ENCODE data around the gene HSD11B1. TPM values are rescaled to one million over a fixed set of nuclear protein-coding genes. Genes with fewer than 3 reads are reported as not detected.

Gene HSD11B1
- total RNA-seq, 2 experiments from 2014 or later, result 6.7 to 8.0 TPM

DNA sequence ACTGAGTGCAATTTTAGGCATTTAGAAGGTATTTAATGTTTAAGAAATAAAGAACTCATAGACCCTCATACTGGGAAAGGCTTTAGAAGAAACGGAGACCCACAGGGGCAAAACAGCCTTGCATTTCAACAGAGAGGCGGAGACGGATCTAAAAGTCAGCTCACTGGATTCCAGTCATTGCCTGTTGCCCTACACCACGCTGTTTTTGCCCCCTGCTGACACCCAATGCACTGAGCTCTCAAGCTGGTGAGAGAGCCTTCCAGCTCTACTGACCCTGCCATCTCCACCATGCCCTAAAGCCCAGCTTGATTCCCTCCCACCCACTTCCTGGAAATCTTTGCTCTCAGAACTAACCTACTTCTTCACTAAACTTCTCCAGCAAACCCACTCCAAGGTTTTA lies 44.0 kb downstream of the HSD11B1 start:
- Mint-ChIP-seq H3K36me3 (ENCODE audit: low read depth) (no peaks in the 10 kb centered on the region), H3K4me1 (ENCODE audit: low read depth) (peaks cover 69% of the 10 kb centered on the region), H3K4me3 (no peak overlapping the region), H3K27me3 (ENCODE audit: low read depth) (no peaks in the 10 kb centered on the region), H3K27ac (peak overlapping the region; percentile 91), H3K9me3 (no peaks in the 10 kb centered on the region)
- CTCF ChIA-PET, result interaction anchor here (0.6 to 8.7 kb wide), 50 partner anchors 9 to 182 kb away, joined by 3 to 77 read pairs (median 5); partner anchors contain the start of genes G0S2 and HSD11B1
- intact Hi-C loops (cut with micrococcal nuclease), result no loop called here
- DNase-seq, result no peak

- Mint-ChIP-seq H3K4me3 (peak overlapping the region; percentile 9), H3K27ac (peak overlapping the region; percentile 77), H3K27me3 (ENCODE audit: low read depth) (no peaks in the 10 kb centered on the region), H3K4me1 (ENCODE audit: low read depth) (peaks cover 74% of the 10 kb centered on the region), H3K9me3 (no peaks in the 10 kb centered on the region), H3K36me3 (ENCODE audit: low read depth) (no peaks in the 10 kb centered on the region)
- CTCF ChIA-PET, result interaction anchor here (0.8 to 8.7 kb wide), 42 partner anchors 9 to 183 kb away, joined by 3 to 77 read pairs (median 6); partner anchors contain the start of gene HSD11B1
- intact Hi-C loops (cut with micrococcal nuclease), result no loop called here
- no peak for DNase-seq
These were observed 44.6 kb downstream of the HSD11B1 start for GRCh38 chr1:209749205-209749604.

GRCh38 chr1:209749670-209750323 lies 45.2 kb downstream of the HSD11B1 start:
- H3K4me1 Mint-ChIP-seq (ENCODE audit: low read depth), result peaks cover 75% of the 10 kb centered on the region
- DNase-seq, result no peak
- H3K27ac Mint-ChIP-seq, result peak overlapping the region; percentile 77
- H3K9me3 Mint-ChIP-seq, result no peaks in the 10 kb centered on the region
- intact Hi-C loops (cut with micrococcal nuclease), result loop anchor here (10.0 kb wide), 1 partner anchor 1925 kb away; no protein-coding TSS in a partner anchor
- CTCF ChIA-PET, result interaction anchor here (0.8 to 8.7 kb wide), 19 partner anchors 8 to 183 kb away, joined by 3 to 77 read pairs (median 5); no protein-coding TSS in a partner anchor
- H3K27me3 Mint-ChIP-seq (ENCODE audit: low read depth), result no peaks in the 10 kb centered on the region
- peak overlapping the region; percentile 9 for H3K4me3 Mint-ChIP-seq
- H3K36me3 Mint-ChIP-seq (ENCODE audit: low read depth), result no peaks in the 10 kb centered on the region

- intact Hi-C loops (cut with micrococcal nuclease), result loop anchor here (1.0 to 10.0 kb wide), 9 partner anchors 17 to 1927 kb away; partner anchors contain the start of genes C1orf74 and UTP25
- DNase-seq, result peak; percentile 71
- Mint-ChIP-seq H3K27me3 (ENCODE audit: low read depth) (no peaks in the 10 kb centered on the region), H3K27ac (peak overlapping the region; percentile 95), H3K4me1 (ENCODE audit: low read depth) (peaks cover 78% of the 10 kb centered on the region), H3K36me3 (ENCODE audit: low read depth) (peaks cover 7% of the 10 kb centered on the region), H3K9me3 (no peaks in the 10 kb centered on the region), H3K4me3 (peak overlapping the region; percentile 56)
- CTCF ChIA-PET, result interaction anchor here (0.7 to 8.7 kb wide), 13 partner anchors 9 to 175 kb away, joined by 3 to 77 read pairs (median 3); no protein-coding TSS in a partner anchor
These were observed 47.1 kb downstream of the HSD11B1 start for GRCh38 chr1:209751627-209752231.

DNA sequence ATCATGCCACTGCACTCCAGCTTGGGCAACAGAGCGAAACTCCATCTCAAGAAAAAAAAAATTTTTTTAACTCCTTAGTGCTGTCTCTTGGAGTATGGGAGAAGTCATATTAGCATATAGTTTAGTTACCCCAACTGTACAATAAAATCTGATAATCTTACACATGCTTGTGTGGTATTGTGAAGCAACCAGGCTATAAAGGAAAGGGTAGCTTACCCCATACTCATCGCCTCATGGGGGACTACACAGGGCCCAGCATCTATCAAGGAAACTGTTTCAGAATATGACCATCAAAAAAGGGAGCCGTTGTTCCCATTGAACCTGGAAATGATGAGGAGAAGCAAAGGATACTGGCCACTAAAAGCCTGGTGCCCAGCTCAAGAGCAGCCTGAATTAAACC lies 48.2 kb downstream of the HSD11B1 start:
- CTCF ChIA-PET, result interaction anchor here (0.8 to 6.2 kb wide), 7 partner anchors 8 to 71 kb away, joined by 3 to 77 read pairs (median 3); no protein-coding TSS in a partner anchor
- intact Hi-C loops (cut with micrococcal nuclease), result loop anchor here (1.0 to 10.0 kb wide), 6 partner anchors 15 to 1928 kb away; partner anchors contain the start of genes C1orf74 and UTP25
- Mint-ChIP-seq H3K27me3 (ENCODE audit: low read depth) (no peaks in the 10 kb centered on the region), H3K4me1 (ENCODE audit: low read depth) (peaks cover 68% of the 10 kb centered on the region), H3K4me3 (no peak overlapping the region), H3K9me3 (no peaks in the 10 kb centered on the region), H3K36me3 (ENCODE audit: low read depth) (peaks cover 16% of the 10 kb centered on the region), H3K27ac (peak overlapping the region; percentile 95)
- DNase-seq, result no peak

DNA sequence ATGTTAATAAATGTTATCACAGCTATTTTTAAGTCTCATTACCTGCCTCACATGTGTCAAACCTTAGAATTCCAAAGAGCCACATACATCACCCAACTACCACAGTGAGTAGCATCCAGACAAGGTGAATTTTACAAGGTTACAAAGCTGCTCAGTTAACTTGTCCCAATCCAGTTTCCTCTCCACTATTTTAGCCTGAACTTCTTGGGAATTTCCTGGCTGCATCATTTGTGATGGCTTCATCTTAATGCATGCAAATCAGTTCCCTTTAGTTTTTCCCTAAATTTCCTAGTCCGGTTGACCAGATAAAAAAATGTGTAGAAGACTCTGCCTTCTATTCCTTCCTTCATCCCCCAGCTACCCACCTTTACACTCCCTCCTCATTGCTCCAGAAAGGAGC lies 50.6 kb downstream of the HSD11B1 start:
- no peaks in the 10 kb centered on the region for H3K9me3 Mint-ChIP-seq
- CTCF ChIA-PET, result interaction anchor here (1.4 to 6.8 kb wide), 4 partner anchors 13 to 149 kb away, joined by 4 to 49 read pairs (median 4); partner anchors contain the start of gene G0S2
- peak overlapping the region; percentile 98 for H3K27ac Mint-ChIP-seq
- H3K4me1 Mint-ChIP-seq (ENCODE audit: low read depth), result peaks cover 75% of the 10 kb centered on the region
- no peak for DNase-seq
- intact Hi-C loops (cut with micrococcal nuclease), result loop anchor here (10.0 kb wide), 1 partner anchor 1930 kb away; no protein-coding TSS in a partner anchor
- H3K36me3 Mint-ChIP-seq (ENCODE audit: low read depth), result peaks cover 40% of the 10 kb centered on the region
- H3K4me3 Mint-ChIP-seq, result peak overlapping the region; percentile 92
- no peaks in the 10 kb centered on the region for H3K27me3 Mint-ChIP-seq (ENCODE audit: low read depth)

DNA sequence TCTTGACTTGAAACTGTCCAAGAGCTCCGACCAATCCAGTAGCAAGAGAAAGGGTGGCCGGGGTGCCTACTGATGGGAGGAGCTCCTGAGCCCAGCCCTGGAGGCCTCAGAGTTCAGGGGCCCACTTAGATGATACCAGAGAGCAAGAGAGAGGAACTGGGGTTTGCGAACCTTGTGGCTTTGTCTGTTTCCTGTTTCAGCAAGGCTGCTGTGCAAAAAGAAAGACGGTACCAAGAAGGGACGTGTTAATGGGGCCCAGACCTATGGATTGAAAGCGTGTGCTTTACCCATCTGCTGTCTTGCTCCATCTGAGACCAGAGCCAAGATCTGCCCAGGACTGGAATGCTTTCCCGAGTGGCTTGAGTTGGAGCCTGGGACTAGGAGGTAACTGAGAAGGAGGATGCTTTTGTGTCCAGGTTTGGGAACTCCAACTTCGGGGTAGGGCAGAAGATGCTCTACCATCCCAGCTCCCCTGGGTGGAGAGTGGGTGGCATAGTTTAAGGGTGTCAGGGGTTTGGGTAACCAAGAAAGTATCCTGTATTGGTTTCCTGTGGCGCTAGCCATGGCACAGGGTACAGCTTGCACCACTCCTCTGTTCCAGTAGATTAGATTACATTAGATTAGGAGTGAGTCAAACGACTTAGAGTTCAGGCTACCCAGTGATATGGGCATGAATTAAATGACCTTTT lies 51.4 kb downstream of the HSD11B1 start, which contains the start of gene TRAF3IP3:
TRAF3IP3 (plus strand) TSS at position 128 of the 689 bp plus-strand sequence. CDS start 3,987 bp downstream, outside the sequence.
- CTCF ChIA-PET, result interaction anchor here (0.6 to 6.8 kb wide), 6 partner anchors 12 to 81 kb away, joined by 3 to 49 read pairs (median 4); partner anchors contain the start of gene G0S2
- peak; percentile 90 for DNase-seq
- Mint-ChIP-seq H3K36me3 (ENCODE audit: low read depth) (peaks cover 47% of the 10 kb centered on the region), H3K9me3 (no peaks in the 10 kb centered on the region), H3K27ac (peak within 1 kb of the TSS; percentile 98), H3K4me3 (peak within 1 kb of the TSS; percentile 92), H3K4me1 (ENCODE audit: low read depth) (peaks cover 75% of the 10 kb centered on the region), H3K27me3 (ENCODE audit: low read depth) (no peaks in the 10 kb centered on the region)
- intact Hi-C loops (cut with micrococcal nuclease), result loop anchor here (1.0 to 10.0 kb wide), 3 partner anchors 12 to 1931 kb away; partner anchors contain the start of gene C1orf74

DNA sequence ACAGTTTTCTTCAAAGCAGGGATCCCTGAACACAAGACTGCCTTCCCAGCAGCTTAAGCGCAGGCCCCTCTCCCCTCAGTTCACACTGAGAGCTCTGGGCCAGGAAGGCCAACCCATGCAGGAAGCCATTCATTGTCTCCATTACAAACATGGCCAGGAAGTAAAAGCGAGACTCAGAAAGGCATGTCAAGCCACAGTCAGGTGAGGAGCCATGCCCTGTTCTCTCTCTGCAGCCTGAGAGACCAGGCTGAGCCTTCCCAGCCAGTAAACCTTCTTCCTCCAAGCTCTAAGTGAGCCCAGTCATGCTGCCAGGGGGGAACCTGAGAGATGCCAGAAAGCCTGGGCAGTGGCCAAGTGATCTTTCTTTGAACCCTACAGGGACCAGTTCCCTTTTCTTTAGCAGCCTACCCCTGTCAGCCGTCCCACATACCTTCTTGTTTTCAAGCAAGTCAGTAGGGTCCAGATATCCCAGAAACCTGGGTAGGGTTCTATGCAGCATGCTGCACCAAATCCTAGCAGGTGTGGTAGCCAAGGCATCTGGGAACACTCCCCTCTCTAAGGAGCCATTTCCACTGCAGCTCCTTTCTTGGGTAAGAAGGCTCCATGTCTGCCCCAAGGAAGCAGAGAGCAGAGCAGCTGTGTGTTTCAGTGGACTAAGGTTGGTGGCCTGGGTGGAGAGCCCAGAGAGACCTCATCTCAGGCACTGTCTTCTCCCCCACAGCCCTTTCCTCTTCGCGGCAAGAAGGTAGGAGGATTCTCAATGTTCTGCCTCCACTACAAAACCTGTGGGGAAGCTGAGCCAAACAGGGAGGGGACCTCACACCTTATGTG lies 52.2 kb downstream of the HSD11B1 start:
- CTCF ChIA-PET, result interaction anchor here (0.7 to 6.8 kb wide), 6 partner anchors 9 to 82 kb away, joined by 3 to 49 read pairs (median 6); partner anchors contain the start of gene G0S2
- Mint-ChIP-seq H3K4me3 (peak overlapping the region; percentile 92), H3K4me1 (ENCODE audit: low read depth) (peaks cover 75% of the 10 kb centered on the region), H3K36me3 (ENCODE audit: low read depth) (peaks cover 54% of the 10 kb centered on the region), H3K9me3 (no peaks in the 10 kb centered on the region), H3K27ac (peak overlapping the region; percentile 98), H3K27me3 (ENCODE audit: low read depth) (no peaks in the 10 kb centered on the region)
- peak; percentile 59 for DNase-seq
- intact Hi-C loops (cut with micrococcal nuclease), result loop anchor here (1.0 to 10.0 kb wide), 3 partner anchors 11 to 1932 kb away; partner anchors contain the start of gene C1orf74

GRCh38 chr1:209758400-209758799 lies 53.8 kb downstream of the HSD11B1 start:
- H3K4me1 Mint-ChIP-seq (ENCODE audit: low read depth), result peaks cover 76% of the 10 kb centered on the region
- peak; percentile 43 for DNase-seq
- intact Hi-C loops (cut with micrococcal nuclease), result loop anchor here (10.0 kb wide), 1 partner anchor 1934 kb away; no protein-coding TSS in a partner anchor
- H3K4me3 Mint-ChIP-seq, result peak overlapping the region; percentile 92
- CTCF ChIA-PET, result interaction anchor here (0.9 to 6.8 kb wide), 4 partner anchors 9 to 65 kb away, joined by 3 to 49 read pairs (median 8); no protein-coding TSS in a partner anchor
- H3K27me3 Mint-ChIP-seq (ENCODE audit: low read depth), result no peaks in the 10 kb centered on the region
- peak overlapping the region; percentile 98 for H3K27ac Mint-ChIP-seq
- H3K9me3 Mint-ChIP-seq, result no peaks in the 10 kb centered on the region
- H3K36me3 Mint-ChIP-seq (ENCODE audit: low read depth), result peaks cover 70% of the 10 kb centered on the region

DNA sequence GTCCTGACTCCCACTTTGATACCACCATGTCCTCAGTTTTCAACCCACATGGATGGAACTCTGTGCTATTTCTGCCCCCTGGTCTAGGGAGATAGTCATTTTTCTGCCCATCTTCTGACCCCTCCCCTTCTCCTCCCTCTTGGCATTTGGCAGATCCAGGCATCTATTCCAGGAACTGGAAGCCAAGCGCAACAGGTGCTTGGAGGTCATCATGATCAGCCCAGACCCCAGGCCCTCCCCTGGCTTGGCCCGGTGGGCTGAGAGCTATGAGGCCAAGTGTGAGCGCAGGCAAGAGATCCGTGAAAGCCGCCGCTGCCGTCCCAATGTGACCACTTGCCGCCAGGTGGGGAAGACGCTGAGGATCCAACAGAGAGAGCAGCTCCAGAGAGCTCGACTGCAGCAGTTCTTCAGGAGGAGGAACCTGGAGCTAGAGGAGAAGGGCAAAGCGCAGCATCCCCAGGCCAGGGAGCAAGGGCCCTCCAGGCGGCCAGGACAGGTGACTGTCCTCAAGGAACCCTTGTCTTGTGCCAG lies 55.2 kb downstream of the HSD11B1 start:
- CTCF ChIA-PET, result interaction anchor here (1.1 to 6.8 kb wide), 6 partner anchors 8 to 192 kb away, joined by 3 to 49 read pairs (median 8); no protein-coding TSS in a partner anchor
- H3K27me3 Mint-ChIP-seq (ENCODE audit: low read depth), result no peaks in the 10 kb centered on the region
- H3K4me3 Mint-ChIP-seq, result peak overlapping the region; percentile 48
- H3K36me3 Mint-ChIP-seq (ENCODE audit: low read depth), result peaks cover 79% of the 10 kb centered on the region
- DNase-seq, result no peak
- peak overlapping the region; percentile 75 for H3K27ac Mint-ChIP-seq
- H3K9me3 Mint-ChIP-seq, result no peaks in the 10 kb centered on the region
- intact Hi-C loops (cut with micrococcal nuclease), result loop anchor here (10.0 kb wide), 2 partner anchors 1815 to 1935 kb away; partner anchors contain the start of gene SLC30A1
- peaks cover 75% of the 10 kb centered on the region for H3K4me1 Mint-ChIP-seq (ENCODE audit: low read depth)
